Hematopoietic multipotent progenitor cell treated with erythropoietin and hydrocortisone succinate and interleukin-3 and kit ligand, for 15 days (in vitro differentiated cells): Measurements from ENCODE around the gene GABRB1.

Experiments
- DNase-seq: peaks from one replicate; pipeline ENCODE4 v3.0.0-alpha.2; 2015; ENCODE audit warnings: low spot score

Gene GABRB1

DNA sequence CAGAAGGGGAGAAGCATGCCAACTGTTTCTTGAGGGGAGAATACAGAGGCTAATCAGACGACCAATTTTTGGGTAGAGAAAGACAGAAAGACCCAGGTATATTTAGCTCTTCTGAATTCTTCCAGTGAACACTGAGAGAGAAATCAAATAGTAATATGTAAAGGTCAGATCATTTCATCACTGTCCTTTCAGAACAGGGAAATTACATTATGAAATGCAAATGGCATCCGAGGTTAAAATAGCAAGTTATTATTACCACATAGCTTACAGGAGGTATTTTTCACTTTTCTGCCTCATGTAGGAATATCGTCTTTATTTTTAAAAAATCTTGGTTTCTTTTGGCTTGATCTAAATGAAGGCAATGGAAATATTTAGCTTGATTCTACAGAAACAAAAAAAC lies 18.0 kb downstream of the GABRB1 start:
- DNase-seq = no peak

DNA sequence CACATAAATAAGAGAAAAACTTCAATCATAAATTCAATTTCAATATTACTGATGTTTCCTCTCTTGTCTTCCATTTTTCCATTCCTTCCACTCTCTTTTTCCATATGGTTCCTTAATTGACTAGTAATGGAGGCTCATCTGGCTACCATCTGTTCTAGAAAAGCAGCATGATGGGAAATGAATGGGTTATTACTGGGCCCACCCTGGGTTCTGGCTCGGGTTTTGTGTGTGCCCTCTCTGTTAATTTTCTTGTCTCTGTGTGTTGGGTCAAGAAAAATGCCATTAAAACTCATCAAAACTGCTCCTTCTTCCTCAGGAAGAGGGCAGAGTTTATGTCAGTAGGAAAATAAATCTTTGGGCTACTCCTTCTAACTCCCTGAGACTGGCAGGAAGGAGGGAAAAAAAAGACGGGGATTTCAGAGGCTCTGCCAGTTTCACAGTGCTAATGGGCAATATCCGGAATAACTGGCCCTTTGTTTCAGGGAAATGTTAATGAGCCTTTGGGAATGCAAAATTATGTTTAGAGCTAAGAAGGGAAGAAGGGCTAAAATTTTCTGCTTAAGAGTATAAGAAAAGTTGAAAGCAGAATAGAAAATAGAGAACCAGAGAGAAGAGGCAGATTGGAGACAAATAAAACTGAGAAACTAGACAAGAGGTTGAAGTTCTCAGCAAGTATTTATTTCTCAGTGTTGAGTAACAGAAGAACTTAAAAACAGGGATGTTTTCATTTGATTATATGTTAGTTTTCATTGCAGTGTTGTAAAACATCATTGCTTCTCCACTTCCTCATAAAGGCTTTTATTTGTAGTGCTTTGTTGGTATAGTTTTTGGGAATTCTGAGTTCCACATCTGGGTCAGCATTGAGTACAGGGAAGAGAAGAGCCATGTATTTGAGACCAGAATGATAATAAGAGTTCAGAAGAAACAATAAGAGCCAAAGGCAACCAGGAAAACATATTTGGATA lies 19.7 kb downstream of the GABRB1 start:
- no peak for DNase-seq

DNA sequence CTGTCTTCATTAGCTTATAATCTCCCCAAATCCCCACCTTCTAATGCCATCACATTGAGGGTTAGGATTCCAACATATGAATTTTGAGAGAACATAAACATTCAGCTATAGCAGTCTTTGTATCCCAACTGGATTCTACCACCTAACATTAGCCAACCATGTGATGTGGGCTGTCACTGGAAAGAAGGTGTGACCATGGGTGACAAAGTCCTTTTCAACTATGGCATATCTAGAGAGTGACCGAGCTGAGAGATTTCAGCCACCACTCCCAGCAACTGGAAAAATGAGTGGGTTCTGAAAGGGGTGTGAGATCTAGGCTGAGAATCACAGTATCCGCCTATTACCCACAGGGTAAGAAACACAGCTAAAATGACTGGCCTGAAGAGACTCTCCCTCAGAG lies 22.1 kb downstream of the GABRB1 start:
- no peak for DNase-seq

DNA sequence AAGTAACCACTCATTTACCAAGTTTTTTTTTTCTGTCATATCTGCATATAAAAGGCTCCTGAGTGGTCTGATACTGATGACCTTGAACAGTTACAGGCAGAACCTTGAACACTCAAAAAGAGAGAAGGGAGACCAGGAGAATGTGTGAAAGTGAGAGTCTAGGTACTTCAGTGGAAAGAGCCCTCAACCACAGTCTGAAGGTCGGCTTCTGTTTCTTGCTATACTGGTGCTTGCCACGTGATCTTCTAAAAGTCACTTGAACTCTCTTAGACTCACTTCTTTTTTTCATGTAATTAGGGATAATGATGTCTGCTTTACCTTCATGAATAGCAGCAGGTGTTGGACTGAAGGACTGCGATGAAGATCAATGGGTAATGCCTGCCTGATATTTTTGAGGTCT lies 22.8 kb downstream of the GABRB1 start:
- no peak for DNase-seq

DNA sequence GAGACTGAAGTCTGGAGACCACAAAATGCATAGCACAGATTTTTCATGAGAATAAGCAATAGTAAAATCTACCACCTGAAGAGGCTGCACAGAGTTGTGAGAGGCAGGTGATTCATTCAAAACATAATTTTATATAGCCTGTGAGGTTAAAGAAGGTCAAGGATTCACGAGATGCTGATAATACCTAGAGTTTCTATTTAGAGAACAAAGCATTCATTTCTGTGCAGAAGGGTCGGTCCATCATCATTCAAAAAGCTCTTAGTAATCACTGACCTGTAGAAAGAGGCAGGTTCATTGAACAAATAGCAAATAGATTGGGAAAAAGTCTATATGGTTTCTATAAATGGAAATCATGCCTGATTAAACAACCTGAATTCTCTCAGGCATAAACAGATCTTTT lies 26.6 kb downstream of the GABRB1 start:
- no peak for DNase-seq

DNA sequence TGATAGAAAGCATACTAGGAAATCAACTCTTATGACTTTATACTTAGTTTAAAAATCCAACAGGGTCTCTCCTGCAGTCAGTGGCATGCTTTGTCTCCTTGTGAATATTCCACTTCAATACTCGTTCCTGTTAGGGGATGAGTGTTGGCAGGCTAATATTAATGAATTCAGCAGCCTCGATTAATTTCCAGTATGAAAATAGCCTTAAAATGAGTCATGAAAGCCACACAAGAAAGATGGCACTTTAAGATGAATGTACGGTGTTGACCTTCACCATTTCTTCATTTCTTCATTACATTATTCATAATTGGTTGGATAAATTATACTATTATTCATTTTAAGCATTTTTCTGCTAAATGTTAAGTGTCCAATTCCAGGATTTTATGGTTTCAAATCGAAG lies 29.2 kb downstream of the GABRB1 start:
- DNase-seq = no peak

DNA sequence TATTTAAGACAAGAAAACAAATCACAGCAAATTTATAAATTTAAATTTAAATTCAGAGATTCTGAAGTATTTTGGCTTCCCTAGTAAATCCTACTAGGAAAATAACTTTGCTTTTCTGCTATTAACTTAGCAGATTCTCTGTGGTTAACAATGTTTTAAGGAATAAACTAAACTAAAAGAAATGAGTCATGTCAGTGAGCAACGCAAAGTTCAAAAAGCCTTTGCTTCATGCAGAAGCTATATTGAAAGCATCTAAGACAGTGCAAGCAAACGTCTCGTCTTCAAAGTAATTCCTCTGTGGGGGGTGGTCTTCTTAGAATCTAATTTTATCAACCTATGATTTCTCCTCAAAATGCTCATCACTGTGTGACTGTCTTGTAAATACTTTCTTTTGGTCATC lies 30.1 kb downstream of the GABRB1 start:
- DNase-seq = no peak

DNA sequence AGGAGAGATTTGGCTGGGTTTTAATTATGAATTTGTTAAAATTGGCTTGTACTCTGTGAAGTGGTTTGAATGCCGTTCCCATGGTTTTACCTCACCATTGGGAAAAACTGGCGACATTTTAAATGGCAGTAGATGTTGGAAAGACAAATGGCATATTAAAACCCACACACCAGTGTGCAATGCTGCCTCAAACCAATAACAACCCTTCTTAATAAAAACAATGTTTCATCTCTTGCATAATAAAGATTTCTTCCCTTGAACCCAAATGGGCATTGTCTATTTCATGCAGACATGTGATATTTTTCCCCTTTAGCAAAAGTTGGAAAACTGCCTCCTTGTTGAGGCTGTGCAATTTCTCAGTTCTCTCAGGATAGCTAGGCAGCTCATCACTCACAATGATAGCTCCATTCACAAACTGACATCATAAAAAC lies 33.7 kb downstream of the GABRB1 start:
- no peak for DNase-seq

DNA sequence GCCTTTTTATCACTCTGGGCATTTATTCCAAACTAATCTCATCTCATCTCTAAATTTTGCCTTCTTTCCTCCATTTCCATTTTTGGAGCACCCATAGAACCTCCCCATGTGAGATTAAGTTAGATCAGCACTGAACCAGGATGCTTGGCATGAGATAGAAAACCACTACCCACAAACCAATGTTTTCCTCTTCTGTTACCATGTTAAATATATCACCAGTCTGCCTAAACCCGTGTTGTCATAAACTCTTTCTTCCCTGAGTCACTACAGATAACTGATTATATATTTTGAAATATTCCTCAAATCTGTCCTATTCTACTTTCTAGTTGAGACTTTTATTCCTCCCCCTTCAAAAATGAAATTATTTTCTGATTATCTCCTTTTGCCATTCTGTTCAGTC lies 37.6 kb downstream of the GABRB1 start:
- DNase-seq = no peak

DNA sequence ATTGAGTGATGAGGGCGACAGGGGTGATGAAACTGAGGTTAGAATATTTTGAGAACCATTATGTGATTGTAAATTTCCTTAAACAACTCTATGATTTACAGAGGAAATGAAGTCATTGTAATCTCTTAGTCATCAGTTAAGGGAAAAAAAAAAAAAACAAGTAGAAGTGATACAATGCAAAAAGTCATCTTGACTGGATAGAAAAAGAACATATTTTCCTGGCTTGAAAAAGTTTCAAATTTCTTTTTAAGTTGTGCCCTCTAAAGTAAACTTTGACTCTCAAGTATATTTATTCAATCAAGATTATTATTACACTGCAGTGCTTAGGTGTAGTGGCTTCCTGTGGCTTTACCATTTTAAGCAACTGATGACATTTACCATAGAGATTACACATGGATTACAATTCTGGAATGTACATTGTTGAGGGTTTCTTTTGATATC lies 40.6 kb downstream of the GABRB1 start:
- no peak for DNase-seq

DNA sequence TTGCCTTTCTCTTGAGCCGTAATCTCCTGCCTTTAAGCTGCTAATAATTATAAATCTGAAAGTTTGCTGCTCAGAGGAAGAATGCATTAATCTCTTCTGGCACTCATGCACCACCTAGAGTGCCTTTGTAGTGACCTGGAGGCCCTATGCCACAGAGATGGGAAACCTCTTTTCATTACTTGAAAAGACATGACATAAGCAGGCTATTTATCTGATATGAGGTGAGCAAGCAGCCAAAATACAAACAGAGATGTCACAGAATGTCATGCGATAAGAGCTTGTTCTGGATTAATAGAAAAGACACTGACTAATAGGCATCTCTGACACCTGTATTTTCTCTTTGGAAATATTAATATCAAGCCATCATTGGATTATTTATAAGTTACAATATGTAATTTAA lies 42.3 kb downstream of the GABRB1 start:
- no peak for DNase-seq

DNA sequence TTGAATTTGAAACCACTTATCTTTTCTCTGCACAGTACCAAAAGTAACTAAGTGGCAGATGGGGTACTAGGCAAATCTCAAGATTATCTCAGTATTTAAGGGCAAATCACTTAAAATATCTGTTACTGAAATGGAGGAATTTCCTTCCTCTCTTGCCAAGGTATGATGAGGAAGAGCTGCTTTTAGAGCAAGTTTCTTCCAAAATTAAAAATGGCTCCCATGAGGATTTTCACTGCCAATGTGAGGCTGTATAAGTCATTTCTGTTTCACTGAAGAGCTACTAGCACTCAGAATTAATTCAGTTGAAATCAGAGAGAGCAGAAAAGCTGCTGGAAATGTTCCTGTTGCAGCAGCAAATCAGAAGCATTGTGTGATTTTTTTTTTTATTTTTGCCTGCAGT lies 43.4 kb downstream of the GABRB1 start:
- DNase-seq = no peak

DNA sequence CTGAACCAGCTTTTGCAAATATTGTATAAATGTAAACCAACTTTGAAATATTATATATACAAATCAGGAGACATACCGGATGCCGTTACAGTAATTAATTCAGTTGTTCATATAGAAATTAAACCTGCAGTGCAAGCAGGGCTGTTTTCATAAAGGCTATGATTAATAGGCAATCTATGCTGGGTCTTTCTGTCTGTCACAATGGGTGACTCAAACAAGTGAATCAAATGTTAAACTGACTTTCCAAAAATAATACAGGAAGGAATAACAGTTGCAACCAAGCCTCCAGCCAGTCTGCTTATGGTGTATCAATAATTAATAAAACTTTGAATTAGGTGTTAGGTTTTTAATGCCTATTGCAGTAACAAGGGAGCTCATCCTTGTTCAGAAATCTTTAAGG lies 43.9 kb downstream of the GABRB1 start:
- DNase-seq = no peak

DNA sequence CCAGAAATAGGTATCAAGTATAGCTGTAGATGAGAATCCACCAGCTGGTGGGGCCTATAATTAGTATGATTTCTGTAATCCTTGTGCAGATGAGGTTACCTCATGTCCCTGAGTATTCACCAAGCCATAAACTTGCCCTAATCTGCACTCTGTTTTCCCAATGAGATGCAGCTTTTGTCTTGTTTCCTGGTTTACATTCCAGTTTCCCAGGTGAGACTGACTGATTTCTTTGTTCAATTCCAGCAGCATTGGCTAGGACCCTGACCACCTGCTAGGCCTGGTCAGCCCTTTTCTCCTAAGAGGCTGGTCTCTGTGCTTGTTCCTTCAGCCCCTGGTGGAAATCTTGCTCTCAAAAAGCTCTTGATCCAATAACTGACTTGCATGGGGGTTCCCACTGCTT lies 44.6 kb downstream of the GABRB1 start:
- DNase-seq = no peak

DNA sequence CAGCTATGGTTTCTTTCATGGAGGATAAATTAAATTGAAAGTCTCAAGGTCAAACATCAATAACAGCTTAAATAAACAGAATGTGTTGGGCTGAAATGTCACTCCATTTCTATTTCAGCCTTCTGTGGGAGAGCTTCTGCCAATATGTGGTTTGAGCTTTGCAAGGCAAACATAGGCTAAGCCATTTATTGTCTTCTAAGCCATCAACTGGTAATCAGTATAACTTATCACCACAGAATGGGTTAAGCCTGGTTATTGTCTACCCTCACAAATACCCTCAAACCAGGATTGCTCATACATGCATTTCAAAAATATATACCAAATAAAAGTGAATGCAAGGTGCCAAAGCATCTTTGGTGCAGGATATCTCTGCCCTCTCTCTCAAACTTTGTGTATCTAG lies 52.7 kb downstream of the GABRB1 start:
- DNase-seq = no peak

DNA sequence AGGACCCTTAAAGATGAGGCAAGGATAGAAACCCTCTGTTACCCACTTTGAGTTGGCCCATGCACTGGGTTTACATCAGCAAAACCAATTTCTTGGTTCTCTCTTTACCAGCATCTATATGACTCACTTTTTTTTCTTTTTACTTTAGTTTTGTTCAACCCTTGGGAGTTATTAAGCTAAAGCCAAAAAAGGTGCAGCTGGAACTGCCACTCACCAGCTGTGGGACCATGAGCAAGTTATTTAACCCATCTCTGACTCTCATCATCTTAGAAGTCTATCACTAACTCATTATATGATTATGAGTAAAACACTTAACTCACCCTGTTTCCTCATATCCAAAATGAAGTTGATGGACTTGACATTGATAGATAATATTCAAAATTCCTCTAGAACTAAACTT lies 53.4 kb downstream of the GABRB1 start:
- DNase-seq = no peak

DNA sequence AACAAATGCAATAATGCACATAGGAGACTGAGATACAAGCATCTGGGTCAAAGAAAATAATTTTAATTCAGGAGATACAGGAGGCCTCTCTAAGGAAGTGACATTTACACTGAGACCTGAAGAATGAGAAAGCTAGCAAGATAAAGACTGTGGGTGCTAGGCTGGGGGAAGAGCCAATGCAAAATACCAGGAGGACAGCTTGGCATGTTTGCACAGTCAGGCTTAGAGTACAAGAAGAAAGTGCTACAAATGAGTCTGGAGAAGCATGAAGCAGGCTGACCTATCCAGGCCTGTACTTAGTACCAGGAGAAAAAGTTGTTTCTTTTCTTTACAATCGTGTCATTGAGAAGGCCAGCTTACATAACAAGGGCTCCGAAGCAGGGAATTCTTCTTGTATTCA lies 56.9 kb downstream of the GABRB1 start:
- no peak for DNase-seq

DNA sequence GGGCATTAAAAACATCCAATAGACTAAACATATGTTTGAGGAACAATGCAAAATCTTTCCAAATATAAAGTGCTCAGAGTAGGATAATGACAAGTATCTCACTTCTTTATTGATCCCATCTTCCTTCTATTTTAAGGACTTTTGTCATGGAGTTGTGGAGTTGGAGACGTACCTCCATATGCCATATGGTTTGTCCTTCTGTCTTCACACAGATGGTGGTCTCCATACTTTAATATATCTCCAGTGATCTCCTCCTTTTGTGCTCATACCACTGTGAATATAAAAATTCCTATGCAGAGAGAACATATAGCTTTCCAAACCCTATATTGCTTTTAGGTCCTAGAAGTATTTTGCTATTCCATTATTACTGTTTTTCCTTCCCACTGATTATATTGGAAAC lies 64.5 kb downstream of the GABRB1 start:
- DNase-seq = no peak

DNA sequence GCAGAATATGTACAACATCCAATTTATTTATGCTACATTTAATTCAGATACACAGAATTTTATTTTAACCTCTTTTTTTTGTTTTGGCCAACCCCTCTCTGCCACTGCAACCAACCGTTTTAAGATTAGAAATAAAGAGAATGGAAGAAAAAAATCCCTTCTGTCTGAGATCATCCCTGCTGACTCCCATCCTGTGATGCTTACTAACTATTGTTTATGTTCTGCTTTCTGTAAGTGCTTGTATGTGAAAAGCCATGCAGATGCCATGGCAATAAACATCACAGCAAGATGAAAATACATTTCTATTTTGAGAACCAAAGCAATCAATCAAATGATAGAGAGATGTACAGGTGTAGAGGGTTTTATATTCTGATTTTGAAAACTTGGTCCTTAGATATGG lies 70.1 kb downstream of the GABRB1 start:
- DNase-seq = no peak

DNA sequence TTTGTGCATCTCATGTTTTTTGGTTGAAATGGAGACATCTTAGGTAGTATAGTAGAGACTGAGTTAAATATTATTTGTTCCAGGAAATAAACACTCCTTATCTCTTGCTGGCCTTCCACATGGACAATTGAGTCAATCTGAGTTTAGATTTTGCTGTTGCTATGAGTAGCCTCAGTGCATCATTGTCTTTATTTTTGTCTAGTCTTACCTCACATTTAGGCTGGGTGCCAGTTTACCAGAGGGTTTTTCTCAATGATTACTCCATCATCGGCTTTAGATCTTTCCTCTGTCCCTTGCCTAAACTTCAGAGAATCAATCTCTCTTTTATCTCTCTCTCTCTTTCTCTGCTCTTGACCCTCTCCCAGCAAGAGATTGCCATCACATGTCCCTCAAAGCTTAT lies 73.6 kb downstream of the GABRB1 start:
- no peak for DNase-seq

DNA sequence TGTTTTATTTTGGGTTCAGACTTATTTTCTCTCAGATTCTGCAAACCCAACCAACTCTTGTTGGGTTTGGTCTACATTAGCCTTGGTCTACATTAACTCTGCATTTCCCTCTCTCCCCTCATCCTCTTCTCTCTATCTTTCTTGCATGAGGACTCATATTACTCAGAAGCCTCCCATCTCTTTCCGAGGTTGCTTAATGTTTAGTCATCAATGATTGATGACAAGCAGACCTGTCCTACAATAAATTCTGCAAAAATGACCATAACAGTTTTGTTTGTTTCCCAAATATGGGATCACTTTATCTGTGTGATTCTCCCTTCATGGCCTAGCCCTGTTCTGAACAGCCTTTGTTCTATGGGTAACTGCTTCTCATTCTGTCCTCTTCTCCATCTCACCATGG lies 75.2 kb downstream of the GABRB1 start:
- DNase-seq = no peak

DNA sequence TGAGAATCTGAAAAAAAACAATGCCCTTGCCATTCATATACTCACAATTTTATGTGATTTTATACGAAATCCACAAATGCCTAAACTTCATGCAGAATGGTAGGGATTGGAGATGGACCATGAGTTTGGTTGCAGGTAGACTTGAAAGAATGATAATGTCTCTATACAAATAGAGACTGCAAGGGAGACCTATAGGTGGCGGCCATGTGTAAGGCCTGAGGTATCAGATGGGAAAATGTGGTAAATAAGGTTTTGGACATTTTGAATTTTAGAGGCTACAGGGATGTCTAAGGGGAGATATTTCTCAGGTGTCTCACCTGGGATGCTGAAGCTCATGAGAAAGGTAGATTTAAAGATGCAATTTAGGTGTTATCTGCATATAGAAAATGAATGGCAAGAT lies 78.0 kb downstream of the GABRB1 start:
- no peak for DNase-seq

DNA sequence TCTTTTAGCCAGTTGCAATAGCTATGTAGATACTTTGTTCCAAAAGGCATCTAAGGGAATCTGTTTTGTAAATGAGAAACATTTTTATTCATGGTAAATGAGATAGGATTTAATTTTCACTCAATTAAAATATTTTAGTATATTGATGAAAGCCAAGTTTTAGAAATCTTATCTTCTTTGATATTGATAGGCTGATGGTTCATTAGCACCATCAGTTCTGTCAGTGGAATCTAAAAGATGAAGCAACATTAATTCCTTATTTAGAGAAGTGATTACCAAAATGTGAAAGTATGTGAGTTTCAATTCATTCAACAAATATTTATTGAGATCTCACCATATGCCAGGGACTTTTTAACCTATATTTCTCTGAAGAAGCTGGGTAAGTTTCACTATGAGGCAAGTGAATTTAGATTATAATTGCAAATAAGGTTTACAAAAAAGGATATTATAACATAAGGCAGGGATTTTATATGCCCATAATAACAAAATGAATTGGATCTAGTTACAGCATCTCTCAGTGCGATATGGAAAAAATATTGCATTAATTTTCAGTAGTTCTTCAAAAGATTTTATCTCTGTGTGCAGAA lies 79.3 kb downstream of the GABRB1 start:
- DNase-seq = no peak
